SK-N-SH treated with all-trans-retinoic acid at 6 μM for 48 hours (cell line): ENCODE results near the gene SMARCA1.
"Not testable (repeated sequence)": the region's sequence is repeated elsewhere in the genome, so short reads cannot be mapped to it uniquely, and the experiment has no call there.

Experiments used
- ATAC-seq: fragments of 200-7000 bp; cut with Tn5 transposase; 3 replicates; pipeline ENCODE4 v1.9.1; 2020; ENCODE audit warnings: mild to moderate bottlenecking, moderate library complexity
- ARNTL ChIP-seq: fragments of 450-650 bp; formaldehyde crosslinking; IDR thresholded peaks from 2 replicates; pipeline ENCODE4 v1.5.0; 2020; ENCODE audit warnings: low read depth, mild to moderate bottlenecking, moderate library complexity, borderline replicate concordance
- BACH2 ChIP-seq: fragments of 250-450 bp; sonication (Bioruptor Pico); IDR thresholded peaks from 2 replicates; pipeline ENCODE4 v1.9.0; 2021; ENCODE audit warnings: mild to moderate bottlenecking, borderline replicate concordance
- CSDC2 ChIP-seq: fragments of 250-450 bp; sonication (Bioruptor Pico); IDR thresholded peaks from 2 replicates; pipeline ENCODE4 v1.5.0; 2020; ENCODE audit warnings: mild to moderate bottlenecking, moderate library complexity
- ESRRG ChIP-seq: fragments of 250-450 bp; sonication (Bioruptor Pico); IDR thresholded peaks from 2 replicates; pipeline ENCODE4 v1.6.1; 2021; ENCODE audit warnings: mild to moderate bottlenecking
- GLIS3 ChIP-seq: fragments of 250-450 bp; sonication (Bioruptor Pico); IDR thresholded peaks from 2 replicates; pipeline ENCODE4 v1.5.0; 2020; ENCODE audit warnings: mild to moderate bottlenecking, moderate library complexity
- PPARA ChIP-seq: fragments of 250-450 bp; sonication (Bioruptor Pico); IDR thresholded peaks from 2 replicates; pipeline ENCODE4 v1.5.0; 2020; ENCODE audit warnings: mild to moderate bottlenecking, borderline replicate concordance
- RARB ChIP-seq: fragments of 250-450 bp; sonication (Bioruptor Pico); IDR thresholded peaks from 2 replicates; pipeline ENCODE4 v1.8.0; 2021; ENCODE audit warnings: mild to moderate bottlenecking, moderate library complexity
- SNAI2 ChIP-seq: fragments of 250-450 bp; sonication (Bioruptor Pico); IDR thresholded peaks from 2 replicates; pipeline ENCODE4 v1.5.0; 2020; ENCODE audit warnings: mild to moderate bottlenecking, moderate library complexity
- TCF4 ChIP-seq: fragments of 250-450 bp; sonication (Bioruptor Pico); IDR thresholded peaks from 2 replicates; pipeline ENCODE4 v1.8.0; 2021; ENCODE audit warnings: mild to moderate bottlenecking, moderate library complexity, borderline replicate concordance
- ZC3H10 ChIP-seq: fragments of 250-450 bp; sonication (Bioruptor Pico); IDR thresholded peaks from 2 replicates; pipeline ENCODE4 v1.5.1; 2021; ENCODE audit warnings: mild to moderate bottlenecking, moderate library complexity
- ZFP3 ChIP-seq: fragments of 250-450 bp; sonication (Bioruptor Pico); IDR thresholded peaks from 2 replicates; pipeline ENCODE4 v1.5.0; 2020; ENCODE audit warnings: mild to moderate bottlenecking, moderate library complexity
- ZNF565 ChIP-seq: fragments of 450-650 bp; formaldehyde crosslinking; conservative IDR thresholded peaks from 2 replicates; pipeline ENCODE4 v1.5.0; 2020; ENCODE audit warnings: low read depth, mild to moderate bottlenecking, moderate library complexity
- ZNF70 ChIP-seq: fragments of 450-650 bp; formaldehyde crosslinking; IDR thresholded peaks from 2 replicates; pipeline ENCODE4 v1.5.0; 2020; ENCODE audit warnings: mild to moderate bottlenecking, moderate library complexity
- ZNF8 ChIP-seq: fragments of 450-650 bp; formaldehyde crosslinking; IDR thresholded peaks from 2 replicates; pipeline ENCODE4 v1.5.0; 2020; ENCODE audit warnings: mild to moderate bottlenecking, moderate library complexity
- TF ChIP-seq, protein P1 (sequence below): fragments of 250-450 bp; sonication (Bioruptor Pico); IDR thresholded peaks from 2 replicates; pipeline ENCODE4 v1.8.0; 2020; ENCODE audit warnings: mild to moderate bottlenecking, moderate library complexity, borderline replicate concordance
- TF ChIP-seq, protein P2 (sequence below): fragments of 250-450 bp; sonication (Bioruptor Pico); IDR thresholded peaks from 2 replicates; pipeline ENCODE4 v1.8.0; 2021; ENCODE audit warnings: low read depth, mild to moderate bottlenecking, moderate library complexity, borderline replicate concordance
- TF ChIP-seq, protein P3 (sequence below): fragments of 250-450 bp; sonication (Bioruptor Pico); IDR thresholded peaks from 2 replicates; pipeline ENCODE4 v1.5.1; 2021; ENCODE audit warnings: mild to moderate bottlenecking, moderate library complexity

Gene SMARCA1

DNA sequence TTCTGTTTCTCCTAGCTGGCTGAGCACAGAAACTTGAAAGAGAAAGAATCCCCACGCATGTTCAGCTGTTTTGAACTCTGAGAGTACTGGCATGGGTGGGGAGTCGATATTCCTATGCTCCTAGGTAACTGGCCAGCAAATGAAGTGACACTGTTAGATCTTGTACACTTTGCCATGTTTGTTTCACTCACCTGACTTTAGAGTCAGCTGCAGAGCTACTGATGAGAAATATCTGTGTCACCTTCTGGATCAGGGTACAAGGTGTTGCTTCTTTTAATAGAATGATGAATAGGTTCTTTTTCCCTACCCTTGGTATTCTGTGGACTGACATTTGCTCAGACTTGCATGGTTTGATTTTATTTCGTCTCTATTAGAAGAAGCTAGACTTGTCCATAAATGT is 45.1 kb upstream of the SMARCA1 start:
- no peak for ATAC-seq
- TF ChIP-seq ZNF70 (CRISPR knock-in tag) (no peak), GLIS3 (CRISPR knock-in tag) (no peak), ZC3H10 (CRISPR knock-in tag) (no peak), ESRRG (no peak), RARB (CRISPR knock-in tag) (no peak), CSDC2 (CRISPR knock-in tag) (no peak), ZNF8 (no peak)
- TF ChIP-seq, protein P1, sequence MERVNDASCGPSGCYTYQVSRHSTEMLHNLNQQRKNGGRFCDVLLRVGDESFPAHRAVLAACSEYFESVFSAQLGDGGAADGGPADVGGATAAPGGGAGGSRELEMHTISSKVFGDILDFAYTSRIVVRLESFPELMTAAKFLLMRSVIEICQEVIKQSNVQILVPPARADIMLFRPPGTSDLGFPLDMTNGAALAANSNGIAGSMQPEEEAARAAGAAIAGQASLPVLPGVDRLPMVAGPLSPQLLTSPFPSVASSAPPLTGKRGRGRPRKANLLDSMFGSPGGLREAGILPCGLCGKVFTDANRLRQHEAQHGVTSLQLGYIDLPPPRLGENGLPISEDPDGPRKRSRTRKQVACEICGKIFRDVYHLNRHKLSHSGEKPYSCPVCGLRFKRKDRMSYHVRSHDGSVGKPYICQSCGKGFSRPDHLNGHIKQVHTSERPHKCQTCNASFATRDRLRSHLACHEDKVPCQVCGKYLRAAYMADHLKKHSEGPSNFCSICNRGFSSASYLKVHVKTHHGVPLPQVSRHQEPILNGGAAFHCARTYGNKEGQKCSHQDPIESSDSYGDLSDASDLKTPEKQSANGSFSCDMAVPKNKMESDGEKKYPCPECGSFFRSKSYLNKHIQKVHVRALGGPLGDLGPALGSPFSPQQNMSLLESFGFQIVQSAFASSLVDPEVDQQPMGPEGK (CRISPR knock-in tag): no peak

DNA sequence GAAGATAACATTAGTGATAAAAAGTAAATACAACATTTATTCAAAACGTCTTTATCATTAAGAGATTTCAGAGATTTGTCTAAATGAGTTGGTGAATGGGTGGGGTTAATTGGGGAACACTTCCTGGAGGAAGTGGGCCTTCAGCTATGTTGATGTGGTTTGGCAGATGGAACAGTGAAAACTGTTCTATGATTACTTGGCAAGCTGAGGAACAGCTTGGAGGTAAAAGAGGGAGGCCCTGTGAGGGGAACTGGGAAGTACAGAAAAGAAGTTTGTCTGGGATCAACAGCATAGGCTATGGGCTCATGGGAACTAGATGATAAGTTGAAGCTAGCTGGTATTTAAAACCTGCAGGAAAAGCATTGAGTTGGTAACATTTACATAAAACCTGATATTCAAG is 42.8 kb upstream of the SMARCA1 start:
- no peak for ATAC-seq
- TF ChIP-seq ZFP3 (CRISPR knock-in tag) (no peak), SNAI2 (CRISPR knock-in tag) (no peak), RARB (CRISPR knock-in tag) (no peak), ZNF565 (CRISPR knock-in tag) (no peak), TCF4 (CRISPR knock-in tag) (no peak), BACH2 (CRISPR knock-in tag) (no peak), ESRRG (no peak), ARNTL (CRISPR knock-in tag) (no peak)
- TF ChIP-seq, protein P2, sequence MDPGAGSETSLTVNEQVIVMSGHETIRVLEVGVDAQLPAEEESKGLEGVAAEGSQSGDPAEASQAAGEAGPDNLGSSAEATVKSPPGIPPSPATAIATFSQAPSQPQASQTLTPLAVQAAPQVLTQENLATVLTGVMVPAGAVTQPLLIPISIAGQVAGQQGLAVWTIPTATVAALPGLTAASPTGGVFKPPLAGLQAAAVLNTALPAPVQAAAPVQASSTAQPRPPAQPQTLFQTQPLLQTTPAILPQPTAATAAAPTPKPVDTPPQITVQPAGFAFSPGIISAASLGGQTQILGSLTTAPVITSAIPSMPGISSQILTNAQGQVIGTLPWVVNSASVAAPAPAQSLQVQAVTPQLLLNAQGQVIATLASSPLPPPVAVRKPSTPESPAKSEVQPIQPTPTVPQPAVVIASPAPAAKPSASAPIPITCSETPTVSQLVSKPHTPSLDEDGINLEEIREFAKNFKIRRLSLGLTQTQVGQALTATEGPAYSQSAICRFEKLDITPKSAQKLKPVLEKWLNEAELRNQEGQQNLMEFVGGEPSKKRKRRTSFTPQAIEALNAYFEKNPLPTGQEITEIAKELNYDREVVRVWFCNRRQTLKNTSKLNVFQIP (CRISPR knock-in tag): no peak
- TF ChIP-seq, protein P3, sequence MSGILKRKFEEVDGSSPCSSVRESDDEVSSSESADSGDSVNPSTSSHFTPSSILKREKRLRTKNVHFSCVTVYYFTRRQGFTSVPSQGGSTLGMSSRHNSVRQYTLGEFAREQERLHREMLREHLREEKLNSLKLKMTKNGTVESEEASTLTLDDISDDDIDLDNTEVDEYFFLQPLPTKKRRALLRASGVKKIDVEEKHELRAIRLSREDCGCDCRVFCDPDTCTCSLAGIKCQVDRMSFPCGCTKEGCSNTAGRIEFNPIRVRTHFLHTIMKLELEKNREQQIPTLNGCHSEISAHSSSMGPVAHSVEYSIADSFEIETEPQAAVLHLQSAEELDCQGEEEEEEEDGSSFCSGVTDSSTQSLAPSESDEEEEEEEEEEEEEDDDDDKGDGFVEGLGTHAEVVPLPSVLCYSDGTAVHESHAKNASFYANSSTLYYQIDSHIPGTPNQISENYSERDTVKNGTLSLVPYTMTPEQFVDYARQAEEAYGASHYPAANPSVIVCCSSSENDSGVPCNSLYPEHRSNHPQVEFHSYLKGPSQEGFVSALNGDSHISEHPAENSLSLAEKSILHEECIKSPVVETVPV (CRISPR knock-in tag): no peak
- TF ChIP-seq, protein P1 (CRISPR knock-in tag): no peak

DNA sequence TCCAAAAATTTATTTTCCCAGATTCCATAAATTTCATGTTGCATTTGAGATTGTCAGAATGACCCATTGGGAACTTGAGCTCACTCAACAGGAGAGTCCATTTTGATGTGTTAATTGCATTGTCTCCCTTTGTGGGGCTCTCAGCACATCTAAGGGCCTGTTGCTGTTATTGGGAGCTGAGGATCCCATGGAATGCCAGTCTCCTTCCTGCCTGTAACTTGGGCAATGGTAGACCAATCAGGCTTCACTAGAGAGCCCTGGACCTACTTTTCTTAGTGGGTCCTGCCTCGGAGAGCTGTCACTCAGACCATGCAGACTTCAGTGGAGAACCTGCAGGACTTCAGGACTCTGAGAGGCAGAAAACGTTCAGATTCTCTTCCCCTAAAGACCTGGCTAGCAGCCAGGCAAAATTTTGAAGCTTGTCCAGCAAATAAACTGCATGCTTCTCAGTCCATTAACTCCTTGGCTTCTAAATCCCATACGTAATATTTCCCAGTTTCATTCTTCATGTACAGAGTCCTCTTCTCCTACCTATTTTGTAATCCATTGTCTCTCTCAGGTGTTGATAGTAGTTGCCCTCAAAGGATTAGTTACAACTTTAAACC is 41.9 kb upstream of the SMARCA1 start:
- no peak for TF ChIP-seq GLIS3 (CRISPR knock-in tag)
- TF ChIP-seq PPARA (CRISPR knock-in tag): no peak
- no peak for TF ChIP-seq ZFP3 (CRISPR knock-in tag)
- ATAC-seq: no peak

DNA sequence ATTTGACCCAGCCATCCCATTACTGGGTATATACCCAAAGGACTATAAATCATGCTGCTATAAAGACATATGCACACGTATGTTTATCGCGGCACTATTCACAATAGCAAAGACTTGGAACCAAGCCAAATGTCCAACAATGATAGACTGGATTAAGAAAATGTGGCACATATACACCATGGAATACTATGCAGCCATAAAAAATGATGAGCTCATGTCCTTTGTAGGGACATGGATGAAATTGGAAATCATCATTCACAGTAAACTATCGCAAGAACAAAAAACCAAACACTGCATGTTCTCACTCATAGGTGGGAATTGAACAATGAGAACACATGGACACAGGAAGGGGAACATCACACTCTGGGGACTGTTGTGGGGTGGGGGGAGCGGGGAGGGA is 41.1 kb upstream of the SMARCA1 start:
- not testable (repeated sequence) for ATAC-seq

DNA sequence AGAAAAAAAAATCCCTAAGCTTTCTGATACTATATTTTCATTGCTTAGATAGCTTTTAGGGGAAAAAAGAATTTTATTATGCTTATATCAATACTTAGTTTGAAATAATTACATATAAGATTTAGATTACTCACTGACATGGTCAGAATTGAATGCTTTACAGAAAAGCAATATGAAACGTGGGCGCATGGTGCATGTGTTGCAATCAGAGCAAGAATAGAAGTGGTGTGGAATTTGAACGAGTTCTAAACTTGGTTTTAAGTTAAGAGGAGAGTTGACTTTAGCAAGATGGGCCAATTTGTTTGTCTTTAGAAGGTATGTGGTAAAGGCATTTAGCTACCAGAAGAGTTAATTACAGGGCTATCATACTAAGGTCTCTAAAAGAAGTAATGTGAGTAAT is 38.2 kb upstream of the SMARCA1 start:
- ATAC-seq: no peak

More for the DNA sequence above, 38.2 kb upstream of the SMARCA1 start:
- TF ChIP-seq, protein P1 (CRISPR knock-in tag): no peak
